HEK293 (cell line): ENCODE results near the gene ZNF419.

Experiments
- CTCF ChIP-seq: fragments of 450-650 bp; formaldehyde crosslinking; IDR thresholded peaks from 2 replicates; pipeline ENCODE4 v1.5.1; 2016; ENCODE audit warnings: missing biosample characterization, missing genetic modification characterization
- ELK4 ChIP-seq: IDR thresholded peaks from 2 replicates; pipeline ENCODE4 v1.6.1; 2011; ENCODE audit warnings: mild to moderate bottlenecking, low read depth, low read length, borderline replicate concordance
- FEZF1 ChIP-seq: fragments of 450-650 bp; formaldehyde crosslinking; IDR thresholded peaks from 2 replicates; pipeline ENCODE4 v1.5.1; 2016; ENCODE audit warnings: missing biosample characterization, missing genetic modification characterization
- HOXD13 ChIP-seq: sonication (generic); formaldehyde crosslinking; IDR thresholded peaks from 2 replicates; pipeline ENCODE4 v1.8.0; 2022; ENCODE audit warnings: missing genetic modification reagents, borderline replicate concordance
- REST ChIP-seq: fragments of 450-650 bp; formaldehyde crosslinking; IDR thresholded peaks from 2 replicates; pipeline ENCODE4 v1.5.1; 2016; ENCODE audit warnings: missing biosample characterization, missing genetic modification characterization
- TSHZ1 ChIP-seq: fragments of 450-650 bp; formaldehyde crosslinking; IDR thresholded peaks from 2 replicates; pipeline ENCODE4 v1.5.1; 2016; ENCODE audit warnings: missing biosample characterization, missing genetic modification characterization, borderline replicate concordance
- YY1 ChIP-seq: fragments of 450-650 bp; formaldehyde crosslinking; IDR thresholded peaks from 2 replicates; pipeline ENCODE4 v1.5.1; 2018; ENCODE audit warnings: missing biosample characterization, missing genetic modification characterization
- ZNF175 ChIP-seq: fragments of 450-650 bp; formaldehyde crosslinking; IDR thresholded peaks from 2 replicates; pipeline ENCODE4 v1.5.1; 2016; ENCODE audit warnings: missing biosample characterization, missing genetic modification characterization
- ZNF571 ChIP-seq: fragments of 450-650 bp; formaldehyde crosslinking; IDR thresholded peaks from 2 replicates; pipeline ENCODE4 v1.5.0; 2017; ENCODE audit warnings: missing biosample characterization, missing genetic modification characterization
- ZSCAN23 ChIP-seq: fragments of 450-650 bp; formaldehyde crosslinking; IDR thresholded peaks from 2 replicates; pipeline ENCODE4 v1.5.1; 2016; ENCODE audit warnings: missing biosample characterization, missing genetic modification characterization

GRCh38 chr19:57512845-57513244 is 25.3 kb downstream of the ZNF419 start:
- TF ChIP-seq HOXD13 (CRISPR knock-in tag) (no peak), CTCF (tag by site-specific recombination) (no peak), YY1 (tag by site-specific recombination) (no peak), ELK4 (no peak), ZSCAN23 (tag by site-specific recombination) (no peak), ZNF571 (tag by site-specific recombination) (no peak), REST (tag by site-specific recombination) (no peak), TSHZ1 (no peak), FEZF1 (tag by site-specific recombination) (no peak), ZNF175 (tag by site-specific recombination) (no peak)
